Fibroblast of lung (primary cell): ENCODE data around the gene ANKH.

Experiments used
- EZH2 ChIP-seq: IDR thresholded peaks from 2 replicates; pipeline ENCODE4 v1.5.1; 2012; ENCODE audit warnings: low read length, control low read depth, mild to moderate bottlenecking; ENCODE audit errors: missing control alignments
- TF ChIP-seq, protein P1 (sequence below), 2 donors: IDR thresholded peaks in 1 of 2; conservative IDR thresholded peaks in 1 of 2; 1 replicate in 1 of 2; 2 replicates in 1 of 2; pipeline ENCODE4 v1.5.1; 2011 to 2012; ENCODE audit warnings: low read length in 2 of 2, control low read depth in 1 of 2, inconsistent platforms in 1 of 2, low read depth in 1 of 2, mild to moderate bottlenecking in 1 of 2

DNA sequence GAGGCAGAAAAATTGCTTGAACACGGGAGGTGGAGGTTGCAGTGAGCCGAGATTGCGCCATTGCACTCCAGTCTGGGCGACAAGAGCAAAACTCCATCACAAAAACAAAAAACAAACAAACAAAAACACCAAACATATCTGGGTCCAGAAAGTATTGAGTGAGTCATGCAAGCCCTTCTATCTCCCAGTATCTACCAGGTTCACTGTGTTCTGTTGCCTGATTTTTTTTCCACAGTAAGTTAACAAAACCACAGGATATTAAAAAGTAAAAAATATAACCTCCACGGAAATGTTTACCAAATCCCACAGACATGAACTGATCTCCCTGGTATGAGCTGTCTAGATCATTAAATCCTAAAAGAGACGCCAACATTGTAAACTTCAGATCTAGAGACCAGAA lies 94.4 kb downstream of the ANKH start:
- TF ChIP-seq, protein P1, sequence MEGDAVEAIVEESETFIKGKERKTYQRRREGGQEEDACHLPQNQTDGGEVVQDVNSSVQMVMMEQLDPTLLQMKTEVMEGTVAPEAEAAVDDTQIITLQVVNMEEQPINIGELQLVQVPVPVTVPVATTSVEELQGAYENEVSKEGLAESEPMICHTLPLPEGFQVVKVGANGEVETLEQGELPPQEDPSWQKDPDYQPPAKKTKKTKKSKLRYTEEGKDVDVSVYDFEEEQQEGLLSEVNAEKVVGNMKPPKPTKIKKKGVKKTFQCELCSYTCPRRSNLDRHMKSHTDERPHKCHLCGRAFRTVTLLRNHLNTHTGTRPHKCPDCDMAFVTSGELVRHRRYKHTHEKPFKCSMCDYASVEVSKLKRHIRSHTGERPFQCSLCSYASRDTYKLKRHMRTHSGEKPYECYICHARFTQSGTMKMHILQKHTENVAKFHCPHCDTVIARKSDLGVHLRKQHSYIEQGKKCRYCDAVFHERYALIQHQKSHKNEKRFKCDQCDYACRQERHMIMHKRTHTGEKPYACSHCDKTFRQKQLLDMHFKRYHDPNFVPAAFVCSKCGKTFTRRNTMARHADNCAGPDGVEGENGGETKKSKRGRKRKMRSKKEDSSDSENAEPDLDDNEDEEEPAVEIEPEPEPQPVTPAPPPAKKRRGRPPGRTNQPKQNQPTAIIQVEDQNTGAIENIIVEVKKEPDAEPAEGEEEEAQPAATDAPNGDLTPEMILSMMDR (conservative IDR thresholded peaks at IDR 0.05 in 1 of 2, IDR thresholded peaks at IDR 0.05 in 1 of 2; ENCODE audit: low read depth in 1 of 2, low read length in 2 of 2) = no peak
- no peak for TF ChIP-seq EZH2
